HepG2 (cell line): ENCODE data around the gene TMEM221. TPM values are rescaled to one million over a fixed set of nuclear protein-coding genes. Genes with fewer than 3 reads are reported as not detected.

Experiments
- ERF ChIP-seq: IDR thresholded peaks from 2 replicates; pipeline ENCODE4 v1.6.1; 2018; ENCODE audit warnings: missing biosample characterization, missing genetic modification reagents
- FOXA1 ChIP-seq, 2 experiments: fragments of 450-650 bp in 1 of 2; sonication (generic) in 1 of 2; formaldehyde crosslinking in 1 of 2; IDR thresholded peaks; 2 replicates each; pipeline versions ENCODE4 v1.4.0 to v1.6.1; 2016 to 2020; ENCODE audit warnings: missing genetic modification reagents in 1 of 2
- ZNF12 ChIP-seq: sonication (generic); formaldehyde crosslinking; IDR thresholded peaks from 2 replicates; pipeline ENCODE4 v1.5.0; 2020; ENCODE audit warnings: missing genetic modification reagents
- ZNF501 ChIP-seq: sonication (generic); formaldehyde crosslinking; IDR thresholded peaks from 2 replicates; pipeline ENCODE4 v1.5.1; 2020; ENCODE audit warnings: mild to moderate bottlenecking, moderate library complexity, missing genetic modification reagents
- ZNF574 ChIP-seq: sonication (generic); formaldehyde crosslinking; IDR thresholded peaks from 2 replicates; pipeline ENCODE4 v1.4.0; 2020; ENCODE audit warnings: missing genetic modification reagents
- ZNF609 ChIP-seq: sonication (generic); formaldehyde crosslinking; IDR thresholded peaks from 2 replicates; pipeline ENCODE4 v1.4.0; 2020; ENCODE audit warnings: mild to moderate bottlenecking, missing genetic modification reagents, borderline replicate concordance
- ZNF770 ChIP-seq: sonication (generic); formaldehyde crosslinking; IDR thresholded peaks from 2 replicates; pipeline ENCODE4 v1.5.0; 2020; ENCODE audit warnings: mild to moderate bottlenecking, missing genetic modification reagents
- ZNF792 ChIP-seq: IDR thresholded peaks from 2 replicates; pipeline ENCODE4 v1.6.1; 2016
- ZNF839 ChIP-seq: sonication (generic); formaldehyde crosslinking; IDR thresholded peaks from 2 replicates; pipeline ENCODE4 v1.4.0; 2020; ENCODE audit warnings: missing genetic modification reagents, mild to moderate bottlenecking, borderline replicate concordance
- polyA plus RNA-seq, 8 experiments: library from polyadenylated mRNA; depleted of rRNA in 3 of 8; stranded (reverse) in 7 of 8; unstranded in 1 of 8; fragments of >200 nt; fragmentation: Illumina TruSeq in 4 of 8; extraction: Trizol in 4 of 8; gene quantifications; 2 replicates each; pipeline versions ENCODE4 v1.2.1 to v1.2.3, GENCODE V29; 2011 to 2016; ENCODE audit warnings: low read depth in 4 of 8, missing spikeins in 1 of 8, mixed read lengths in 1 of 8; ENCODE audit not compliant: insufficient read depth in 1 of 8
- total RNA-seq, 5 experiments: library from RNA; depleted of rRNA; stranded (reverse); fragments of >200 nt; fragmentation: Illumina TruSeq; extraction: Trizol; gene quantifications; 2 replicates each; pipeline ENCODE4 v1.2.3, GENCODE V29; 2016; ENCODE audit warnings: low read depth in 1 of 5
- TF ChIP-seq, protein P1 (sequence below): IDR thresholded peaks from 2 replicates; pipeline ENCODE4 v1.6.1; 2016
- TF ChIP-seq, protein P2 (sequence below): sonication (generic); formaldehyde crosslinking; IDR thresholded peaks from 2 replicates; pipeline ENCODE4 v1.5.1; 2020; ENCODE audit warnings: mild to moderate bottlenecking, missing genetic modification reagents, borderline replicate concordance

Gene TMEM221
- total and polyA plus RNA-seq, 2 of the 13 experiments (the other 11 are each of a cell fraction or from before 2014, with no cell fraction given), result 0.33 to 0.77 TPM

- TF ChIP-seq ZNF770 (CRISPR knock-in tag), result peak; percentile 76; the same call in 1 of the 2 replicates
- no peak for TF ChIP-seq ZNF839 (CRISPR knock-in tag)
- TF ChIP-seq ZNF792, result peak; percentile 47; the same call in 1 of the 2 replicates
- TF ChIP-seq ERF (CRISPR knock-in tag), result peak; percentile 87
- TF ChIP-seq, protein P1, sequence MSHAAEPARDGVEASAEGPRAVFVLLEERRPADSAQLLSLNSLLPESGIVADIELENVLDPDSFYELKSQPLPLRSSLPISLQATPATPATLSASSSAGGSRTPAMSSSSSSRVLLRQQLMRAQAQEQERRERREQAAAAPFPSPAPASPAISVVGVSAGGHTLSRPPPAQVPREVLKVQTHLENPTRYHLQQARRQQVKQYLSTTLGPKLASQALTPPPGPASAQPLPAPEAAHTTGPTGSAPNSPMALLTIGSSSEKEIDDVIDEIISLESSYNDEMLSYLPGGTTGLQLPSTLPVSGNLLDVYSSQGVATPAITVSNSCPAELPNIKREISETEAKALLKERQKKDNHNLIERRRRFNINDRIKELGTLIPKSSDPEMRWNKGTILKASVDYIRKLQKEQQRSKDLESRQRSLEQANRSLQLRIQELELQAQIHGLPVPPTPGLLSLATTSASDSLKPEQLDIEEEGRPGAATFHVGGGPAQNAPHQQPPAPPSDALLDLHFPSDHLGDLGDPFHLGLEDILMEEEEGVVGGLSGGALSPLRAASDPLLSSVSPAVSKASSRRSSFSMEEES (CRISPR knock-in tag), result peak; percentile 25; the same call in 1 of the 2 replicates
- 0 out of 2 replicates have a peak, but pooled peaks have one; percentile 36 for TF ChIP-seq ZNF501 (CRISPR knock-in tag)
- TF ChIP-seq ZNF12 (CRISPR knock-in tag), result peak; percentile 10; the same call in 1 of the 2 replicates
- TF ChIP-seq, protein P2, sequence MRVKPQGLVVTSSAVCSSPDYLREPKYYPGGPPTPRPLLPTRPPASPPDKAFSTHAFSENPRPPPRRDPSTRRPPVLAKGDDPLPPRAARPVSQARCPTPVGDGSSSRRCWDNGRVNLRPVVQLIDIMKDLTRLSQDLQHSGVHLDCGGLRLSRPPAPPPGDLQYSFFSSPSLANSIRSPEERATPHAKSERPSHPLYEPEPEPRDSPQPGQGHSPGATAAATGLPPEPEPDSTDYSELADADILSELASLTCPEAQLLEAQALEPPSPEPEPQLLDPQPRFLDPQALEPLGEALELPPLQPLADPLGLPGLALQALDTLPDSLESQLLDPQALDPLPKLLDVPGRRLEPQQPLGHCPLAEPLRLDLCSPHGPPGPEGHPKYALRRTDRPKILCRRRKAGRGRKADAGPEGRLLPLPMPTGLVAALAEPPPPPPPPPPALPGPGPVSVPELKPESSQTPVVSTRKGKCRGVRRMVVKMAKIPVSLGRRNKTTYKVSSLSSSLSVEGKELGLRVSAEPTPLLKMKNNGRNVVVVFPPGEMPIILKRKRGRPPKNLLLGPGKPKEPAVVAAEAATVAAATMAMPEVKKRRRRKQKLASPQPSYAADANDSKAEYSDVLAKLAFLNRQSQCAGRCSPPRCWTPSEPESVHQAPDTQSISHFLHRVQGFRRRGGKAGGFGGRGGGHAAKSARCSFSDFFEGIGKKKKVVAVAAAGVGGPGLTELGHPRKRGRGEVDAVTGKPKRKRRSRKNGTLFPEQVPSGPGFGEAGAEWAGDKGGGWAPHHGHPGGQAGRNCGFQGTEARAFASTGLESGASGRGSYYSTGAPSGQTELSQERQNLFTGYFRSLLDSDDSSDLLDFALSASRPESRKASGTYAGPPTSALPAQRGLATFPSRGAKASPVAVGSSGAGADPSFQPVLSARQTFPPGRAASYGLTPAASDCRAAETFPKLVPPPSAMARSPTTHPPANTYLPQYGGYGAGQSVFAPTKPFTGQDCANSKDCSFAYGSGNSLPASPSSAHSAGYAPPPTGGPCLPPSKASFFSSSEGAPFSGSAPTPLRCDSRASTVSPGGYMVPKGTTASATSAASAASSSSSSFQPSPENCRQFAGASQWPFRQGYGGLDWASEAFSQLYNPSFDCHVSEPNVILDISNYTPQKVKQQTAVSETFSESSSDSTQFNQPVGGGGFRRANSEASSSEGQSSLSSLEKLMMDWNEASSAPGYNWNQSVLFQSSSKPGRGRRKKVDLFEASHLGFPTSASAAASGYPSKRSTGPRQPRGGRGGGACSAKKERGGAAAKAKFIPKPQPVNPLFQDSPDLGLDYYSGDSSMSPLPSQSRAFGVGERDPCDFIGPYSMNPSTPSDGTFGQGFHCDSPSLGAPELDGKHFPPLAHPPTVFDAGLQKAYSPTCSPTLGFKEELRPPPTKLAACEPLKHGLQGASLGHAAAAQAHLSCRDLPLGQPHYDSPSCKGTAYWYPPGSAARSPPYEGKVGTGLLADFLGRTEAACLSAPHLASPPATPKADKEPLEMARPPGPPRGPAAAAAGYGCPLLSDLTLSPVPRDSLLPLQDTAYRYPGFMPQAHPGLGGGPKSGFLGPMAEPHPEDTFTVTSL (CRISPR knock-in tag), result peak; percentile 56; the same call in 1 of the 2 replicates
- 0 out of 2 replicates have a peak, but pooled peaks have one; percentile 24 for TF ChIP-seq ZNF574 (CRISPR knock-in tag)
- TF ChIP-seq FOXA1 (IDR thresholded peaks at IDR 0.05), result no peak
- peak; percentile 92 for TF ChIP-seq FOXA1 (CRISPR knock-in tag; IDR thresholded peaks at IDR 0.05)
- no peak for TF ChIP-seq ZNF609 (CRISPR knock-in tag)
Measured at GRCh38 chr19:17475541-17476115, 27.2 kb upstream of the TMEM221 start (continued).
